ENCODE data around the gene LGR4. TPM values are rescaled to one million over a fixed set of nuclear protein-coding genes. Genes with fewer than 3 reads are reported as not detected.

The LGR4 gene
- total RNA-seq, 1 experiment from 2014 or later, result 99.2 TPM

GRCh38 chr11:27497911-27498310 lies 25.3 kb upstream of the LGR4 start:
- Mint-ChIP-seq H3K27ac (no peak overlapping the region), H3K36me3 (ENCODE audit: insufficient read depth in 1 of 3, low read depth in 3 of 3) (peaks cover 5 to 57% (median 54%) of the 10 kb centered on the region in 3 experiments; a peak in 6 of 7 replicates), H3K27me3 (ENCODE audit: low read depth) (no peaks in the 10 kb centered on the region), H3K4me1 (peaks cover 0 to 2% of the 10 kb centered on the region in 2 experiments; a peak in 1 of 4 replicates), H3K4me3 (no peak overlapping the region), H3K9me3 (peaks cover 0 to 4% of the 10 kb centered on the region in 2 experiments; a peak in 1 of 5 replicates)
- no peak overlapping the region for H2BK120ac ChIP-seq (ENCODE audit: low read depth, low read length, poor library complexity, severe bottlenecking)
- no peak overlapping the region for H2BK5ac ChIP-seq (ENCODE audit: insufficient read length, low read length)
- H3K79me1 ChIP-seq (ENCODE audit: insufficient read depth, low read depth, low read length, poor library complexity, severe bottlenecking), result no peaks in the 10 kb centered on the region
- no peak overlapping the region for H3K4ac ChIP-seq (ENCODE audit: low read depth, low read length)
- H3K79me2 ChIP-seq (ENCODE audit: insufficient read depth, low read length), result no peaks in the 10 kb centered on the region
- no peak overlapping the region for H4K91ac ChIP-seq (ENCODE audit: insufficient read length, low read depth, low read length)
- no peaks in the 10 kb centered on the region for H3K23me2 ChIP-seq (ENCODE audit: insufficient read length, low read depth, low read length, poor library complexity, severe bottlenecking)
- no peaks in the 10 kb centered on the region for H3K9me3 ChIP-seq (ENCODE audit: control insufficient read depth, low read depth, low read length)
- H3K9ac ChIP-seq (ENCODE audit: extremely low read depth, insufficient read length, low read length), result no peak overlapping the region
- no peak overlapping the region for H4K8ac ChIP-seq (replicated peaks; ENCODE audit: insufficient read length, low read depth, low read length)
- H3K14ac ChIP-seq (ENCODE audit: insufficient read depth, low read length), result no peak overlapping the region
- H2BK15ac ChIP-seq (ENCODE audit: low read depth, low read length), result no peak overlapping the region
- no peak for TF ChIP-seq CTCF (conservative IDR thresholded peaks at IDR 0.05)
- H3K56ac ChIP-seq (ENCODE audit: insufficient read length, low read depth, low read length), result no peak overlapping the region
- H3T11ph ChIP-seq (ENCODE audit: low read length), result no peak overlapping the region
- H2BK12ac ChIP-seq (ENCODE audit: insufficient read length, low read depth, low read length), result no peak overlapping the region
- no peak overlapping the region for H3K27ac ChIP-seq (ENCODE audit: insufficient read length, low read depth, low read length)
- H3K4me1 ChIP-seq (ENCODE audit: insufficient read depth, low read length), result no peaks in the 10 kb centered on the region
- no peak overlapping the region for H2AFZ ChIP-seq (ENCODE audit: low read length)
- H4K20me1 ChIP-seq (ENCODE audit: control insufficient read depth, insufficient read depth, insufficient read length), result no peaks in the 10 kb centered on the region
- no peak overlapping the region for H2AK5ac ChIP-seq (ENCODE audit: insufficient read length, low read length)
- H3K18ac ChIP-seq (ENCODE audit: insufficient read length, low read depth, low read length), result no peak overlapping the region
- no peak overlapping the region for H2BK20ac ChIP-seq (ENCODE audit: low read depth, low read length, poor library complexity, severe bottlenecking)
- no peaks in the 10 kb centered on the region for H3K27me3 ChIP-seq (ENCODE audit: insufficient read depth, low read length)
- no peak overlapping the region for H4K5ac ChIP-seq (ENCODE audit: insufficient read length, low read depth, low read length)
- WGBS (ENCODE audit: extremely low coverage, insufficient read length, low lambda C conversion rate), result no CpG with 5 or more reads among the region's 1 CpG
- no peak overlapping the region for H3K4me2 ChIP-seq (ENCODE audit: insufficient read depth, insufficient read length, low read length)
- DNase-seq, result no peak
- no peak overlapping the region for H3K23ac ChIP-seq (ENCODE audit: insufficient read length, low read depth, low read length)

Data from H9 (cell line).